Kasumi-1 (cell line): ENCODE measurements around the gene CCNI.
A peak's percentile ranks its signal among the peaks of the same experiment; 100 is the strongest.
"Not testable (repeated sequence)": the region's sequence is repeated elsewhere in the genome, so short reads cannot be mapped to it uniquely, and the experiment has no call there.

Experiments used
- DNase-seq, 2 experiments: peaks; one replicate each; lab custom pipeline; 2025; lab: John Stamatoyannopoulos, UW

CCNI gene, protein sequence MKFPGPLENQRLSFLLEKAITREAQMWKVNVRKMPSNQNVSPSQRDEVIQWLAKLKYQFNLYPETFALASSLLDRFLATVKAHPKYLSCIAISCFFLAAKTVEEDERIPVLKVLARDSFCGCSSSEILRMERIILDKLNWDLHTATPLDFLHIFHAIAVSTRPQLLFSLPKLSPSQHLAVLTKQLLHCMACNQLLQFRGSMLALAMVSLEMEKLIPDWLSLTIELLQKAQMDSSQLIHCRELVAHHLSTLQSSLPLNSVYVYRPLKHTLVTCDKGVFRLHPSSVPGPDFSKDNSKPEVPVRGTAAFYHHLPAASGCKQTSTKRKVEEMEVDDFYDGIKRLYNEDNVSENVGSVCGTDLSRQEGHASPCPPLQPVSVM

DNA sequence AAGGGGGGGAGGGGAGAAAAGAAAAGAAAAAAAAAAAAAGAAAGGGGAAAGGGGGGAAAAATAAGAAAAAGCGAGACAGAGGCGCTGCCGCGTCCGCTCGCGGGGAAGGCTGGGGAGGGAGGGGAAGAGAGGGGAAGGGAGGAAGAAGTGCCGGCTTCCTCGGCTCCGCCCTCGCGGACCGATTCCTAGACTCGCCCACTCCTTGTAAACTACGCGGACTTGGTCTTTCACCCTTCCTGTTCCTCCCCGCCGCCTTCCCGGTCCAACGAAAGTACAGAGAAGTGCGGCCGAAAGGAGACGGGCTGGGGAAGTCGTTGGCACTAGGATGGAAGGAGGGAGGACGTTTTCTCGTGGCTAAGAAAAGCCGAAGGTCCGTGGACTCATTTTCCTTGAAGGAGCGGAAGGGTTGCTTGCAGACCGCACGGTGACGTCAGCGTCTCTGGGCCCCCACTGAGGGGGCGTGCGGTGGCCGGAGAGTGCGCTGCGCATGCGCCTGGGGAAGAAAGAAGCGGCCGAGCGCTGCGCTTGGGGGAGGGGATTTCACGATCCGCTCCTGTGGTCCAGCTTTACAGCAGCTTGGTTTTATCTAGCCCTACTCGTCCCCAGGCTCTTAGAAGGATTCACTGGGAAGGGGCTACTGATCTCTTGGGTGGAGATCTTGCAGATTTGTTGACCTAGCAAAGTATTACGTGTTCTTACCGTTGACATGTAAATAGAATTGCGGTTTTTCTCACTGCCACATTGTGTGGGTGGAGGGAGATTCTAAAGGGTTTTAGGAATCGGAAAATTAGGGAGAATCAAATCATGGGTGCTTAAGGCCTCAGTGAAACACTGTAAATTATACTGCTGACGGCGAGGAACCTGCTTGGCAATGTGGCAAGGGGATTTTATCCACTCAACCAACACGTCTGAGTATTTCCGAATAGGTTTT, at the start of gene CCNI:
Gene CCNI (minus strand): TSS at position 121 of the 931 bp plus-strand sequence. CDS start 9,627 bp downstream, outside the sequence.
- peak; percentile 90 to 95 for DNase-seq

DNA sequence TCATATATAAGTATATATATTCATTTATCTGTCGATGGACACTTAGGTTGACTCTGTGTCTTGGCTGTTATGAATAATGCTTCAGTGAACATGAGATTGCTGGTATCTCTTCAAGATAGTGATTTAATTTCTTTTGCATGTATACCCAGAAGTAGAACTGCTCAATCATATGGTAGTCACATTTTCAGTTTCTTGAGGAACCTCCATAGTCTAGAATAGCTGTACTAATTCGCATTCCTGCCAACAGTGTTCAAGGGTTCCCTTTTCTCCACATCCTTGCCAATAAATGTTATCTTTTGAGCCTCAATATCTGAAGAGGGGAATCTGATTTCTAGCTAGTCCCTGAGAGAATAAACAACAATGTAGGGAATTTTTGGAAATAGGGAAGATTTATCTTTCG, 48.8 kb upstream of the CCNI start:
- DNase-seq: no peak

DNA sequence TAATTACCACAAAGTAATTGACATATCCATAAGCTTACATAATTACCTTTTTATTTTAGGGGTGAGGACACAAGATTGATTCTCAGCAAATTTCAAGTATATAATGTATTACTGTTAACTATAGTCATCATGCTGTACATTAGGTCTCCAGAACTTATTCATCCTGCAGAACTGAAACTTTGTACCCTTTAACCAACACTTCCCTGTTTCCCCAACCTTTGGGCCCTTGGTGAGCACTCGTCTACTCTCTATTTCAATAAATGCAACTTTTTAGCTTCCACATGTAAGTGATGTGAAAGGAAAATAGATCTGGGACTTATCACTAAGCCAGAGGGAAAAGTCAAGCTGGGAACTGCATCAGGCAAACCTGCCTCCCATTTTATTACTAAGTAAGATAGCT, 47.6 kb upstream of the CCNI start:
- DNase-seq: no peak

DNA sequence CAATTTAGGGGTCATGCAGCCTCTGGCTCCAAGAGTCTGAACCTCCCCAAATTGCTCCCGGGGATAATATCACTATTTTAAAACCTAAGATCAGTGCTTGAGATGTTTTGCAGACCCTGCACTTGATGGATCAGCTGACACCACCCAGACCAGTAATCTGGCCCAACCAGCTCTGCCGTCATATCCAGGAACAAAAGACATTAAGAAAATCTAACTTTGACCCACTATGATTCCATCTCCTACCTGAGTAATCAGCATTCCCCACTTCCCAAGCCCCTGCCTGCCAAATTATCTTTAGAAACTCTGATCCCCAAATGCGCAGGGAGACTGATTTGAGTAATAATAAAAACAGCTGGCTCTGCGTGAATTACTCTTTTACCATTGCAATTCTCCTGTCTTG, 46.9 kb upstream of the CCNI start:
- DNase-seq: no peak

DNA sequence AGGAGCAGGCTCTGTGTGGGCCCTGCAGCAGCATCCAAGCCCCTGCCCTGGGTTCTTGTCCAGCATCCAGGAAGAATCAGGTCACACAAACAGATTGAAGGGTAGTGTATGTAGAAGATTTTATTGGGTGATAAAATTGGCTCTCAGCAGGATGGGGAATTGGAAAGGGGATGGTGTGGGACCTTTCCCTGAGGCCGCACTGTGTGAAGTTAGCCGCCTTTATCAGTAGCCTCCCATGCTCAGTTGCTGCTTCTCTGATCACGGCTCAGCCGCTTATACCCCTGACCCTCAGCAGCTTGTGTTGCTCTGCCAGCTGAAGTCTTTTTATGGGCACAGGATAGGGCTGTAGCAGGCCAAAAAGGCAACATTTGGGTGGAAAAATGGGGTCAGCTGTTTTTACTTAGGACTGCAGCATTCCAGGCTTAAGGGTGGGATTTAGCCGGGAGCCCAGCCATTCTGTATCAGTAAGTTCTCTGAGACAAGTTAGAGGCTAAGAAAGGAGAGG, 46.0 kb upstream of the CCNI start:
- DNase-seq: no peak

DNA sequence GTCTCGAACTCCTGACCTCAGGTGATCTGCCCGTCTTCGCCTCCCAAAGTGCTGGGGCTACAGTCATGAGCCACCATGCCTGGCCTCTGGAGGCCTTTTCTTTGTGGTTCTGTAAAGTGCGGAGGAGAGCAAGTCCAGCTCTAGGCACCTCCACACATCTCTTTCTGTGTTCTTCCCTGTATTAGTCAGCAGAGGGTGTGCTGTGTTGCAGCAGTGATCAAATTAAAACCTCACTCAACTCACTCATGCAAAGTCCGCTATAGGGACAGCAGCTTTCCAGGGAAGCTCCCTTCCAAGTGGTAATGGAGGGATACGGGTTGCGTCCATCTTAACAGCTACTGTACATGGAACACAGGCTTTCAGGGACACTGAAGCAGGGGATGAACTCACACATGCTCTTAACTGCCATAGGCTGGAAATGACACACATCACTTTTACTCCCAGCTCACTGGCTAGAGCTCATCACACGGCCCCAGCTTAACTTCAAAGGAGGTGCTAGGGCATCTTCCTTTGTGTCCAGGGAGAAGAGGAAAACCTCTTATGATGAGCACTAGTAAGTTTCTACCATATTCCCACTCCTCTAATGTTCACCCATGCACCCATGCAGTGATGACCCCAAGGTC, 45.2 kb upstream of the CCNI start:
- DNase-seq: peak; percentile 3 to 27

DNA sequence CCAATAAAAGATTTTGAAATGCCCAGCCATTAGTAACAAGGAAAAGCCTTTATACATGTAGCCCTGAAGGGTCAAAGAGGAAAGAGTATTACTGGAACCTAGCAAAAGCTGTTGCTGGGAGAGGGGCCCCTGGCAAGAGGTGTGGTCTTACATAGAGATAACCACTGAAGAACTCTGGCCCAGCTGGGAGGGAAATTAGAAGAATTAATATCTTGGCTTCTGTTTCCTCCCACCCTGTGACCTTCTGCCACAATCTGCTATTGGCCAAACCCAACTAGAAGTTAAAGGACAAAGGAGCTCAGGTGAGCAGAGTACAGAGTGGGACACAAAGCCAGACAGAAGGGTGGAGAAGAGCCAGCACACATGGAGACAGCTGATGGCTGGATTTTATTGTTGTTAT, 41.9 kb upstream of the CCNI start:
- DNase-seq: no peak

DNA sequence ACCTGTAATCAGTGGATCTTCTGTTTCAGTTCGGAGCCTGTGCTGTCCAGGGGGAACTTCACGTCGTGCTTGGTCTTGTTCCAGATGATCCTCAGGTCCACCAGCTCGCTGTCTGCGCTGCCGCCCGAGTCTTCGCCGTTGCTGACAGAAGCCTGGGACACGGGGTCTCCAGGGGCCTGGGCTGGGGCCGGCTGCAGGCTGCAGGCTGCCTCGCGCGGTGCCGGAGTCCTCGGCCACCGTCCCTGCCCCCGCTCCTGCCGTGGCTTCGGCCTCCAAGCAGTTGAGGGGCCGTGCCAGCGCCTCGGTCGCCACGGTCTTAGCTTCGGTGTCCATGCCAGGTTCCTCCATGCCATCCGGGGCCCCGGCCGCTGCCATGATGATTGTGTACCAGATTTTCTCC, 37.3 kb upstream of the CCNI start:
- DNase-seq: no peak

DNA sequence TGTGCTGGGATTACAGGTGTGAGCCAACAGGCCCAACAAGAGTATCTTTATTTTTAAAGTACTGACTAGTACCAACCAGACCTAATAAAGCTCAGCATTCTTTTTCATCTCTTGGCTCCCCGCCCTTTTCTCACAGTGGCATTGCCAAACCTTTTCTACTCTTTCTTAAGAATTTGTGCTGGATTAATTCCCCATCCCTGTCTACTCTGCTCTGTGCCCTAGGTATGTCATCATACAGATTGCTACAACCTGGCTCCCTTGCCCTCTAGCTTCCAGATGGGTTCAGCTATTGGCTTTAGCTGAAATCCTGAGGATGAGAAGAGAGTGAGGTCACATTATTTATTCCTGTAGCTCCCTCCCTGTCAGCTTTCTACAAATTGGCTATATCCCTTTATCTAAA, 34.9 kb upstream of the CCNI start:
- DNase-seq: no peak

DNA sequence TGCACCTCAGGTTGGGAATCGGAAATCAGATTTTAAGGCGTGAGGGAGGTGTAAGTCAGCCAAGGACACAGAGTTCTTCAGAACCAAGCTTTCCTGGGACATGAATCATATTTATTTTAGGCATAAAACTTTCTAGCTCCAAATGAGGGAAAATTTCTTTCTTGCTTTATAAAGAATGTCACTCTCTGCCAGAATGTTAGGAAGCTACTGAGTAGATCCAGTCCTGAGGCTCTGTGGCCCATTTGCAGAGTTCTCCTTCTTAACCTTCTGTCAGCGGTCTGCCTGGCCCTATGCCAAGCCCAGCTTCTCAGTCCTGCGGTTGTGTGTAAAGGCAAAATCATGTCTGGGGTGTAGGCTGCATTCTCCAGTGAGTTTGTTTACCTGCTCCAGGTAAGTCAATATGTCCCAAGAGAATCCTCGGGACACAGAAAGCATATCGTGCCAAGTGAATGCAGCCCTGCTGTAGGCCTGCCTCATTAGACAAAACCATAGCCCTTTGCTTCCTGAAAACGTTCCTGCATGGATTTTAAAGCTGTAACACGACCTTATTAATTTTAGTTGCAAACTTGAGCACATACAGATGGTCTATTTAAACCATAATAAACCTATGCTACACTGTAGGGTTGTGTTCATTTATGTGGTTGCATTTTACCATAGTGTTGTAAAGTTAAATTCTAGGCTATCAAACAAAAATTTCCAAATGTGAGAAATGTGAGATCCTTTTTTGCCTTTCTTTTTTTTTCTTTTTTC, 29.2 kb upstream of the CCNI start:
- peak in 1 of 2 experiments; percentile 14 for DNase-seq

DNA sequence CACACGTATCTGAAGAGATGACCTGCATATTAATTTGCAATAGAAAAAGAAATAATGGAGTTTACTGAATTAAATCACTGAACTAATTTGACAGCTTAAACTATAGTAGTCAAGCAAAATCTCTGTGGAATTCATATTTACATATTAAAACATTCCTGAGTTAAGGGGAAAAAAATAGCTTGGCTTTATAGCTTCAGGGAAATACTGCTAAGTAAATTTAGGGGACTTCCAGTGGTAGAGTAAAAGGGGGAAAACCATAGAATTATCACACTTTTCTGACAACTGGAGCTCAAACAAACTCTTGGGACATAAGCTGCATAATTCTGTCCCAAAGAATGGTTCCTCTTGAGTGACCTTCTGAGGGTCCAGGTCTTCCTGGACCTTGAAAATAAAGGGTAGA, 28.6 kb upstream of the CCNI start:
- DNase-seq: no peak

DNA sequence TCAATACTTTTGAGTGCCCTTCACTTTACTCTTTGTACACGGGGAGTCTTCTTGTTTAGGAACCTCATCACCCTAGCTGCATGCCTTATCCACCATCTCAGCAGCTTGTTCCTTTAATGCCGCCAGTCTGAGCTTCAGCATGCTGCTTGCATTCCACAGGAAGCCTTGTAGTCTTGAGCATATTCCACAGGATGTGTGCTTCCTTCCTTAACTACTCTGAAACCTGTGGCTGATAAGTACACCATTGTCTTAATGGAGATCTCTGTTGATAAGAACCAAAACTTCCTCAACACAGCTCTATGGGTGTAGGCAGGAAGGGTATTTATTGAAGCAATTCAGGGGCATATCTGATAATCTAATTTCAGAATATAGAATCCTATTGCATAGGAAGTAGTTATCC, 24.4 kb upstream of the CCNI start:
- peak; percentile 89 to 91 for DNase-seq

DNA sequence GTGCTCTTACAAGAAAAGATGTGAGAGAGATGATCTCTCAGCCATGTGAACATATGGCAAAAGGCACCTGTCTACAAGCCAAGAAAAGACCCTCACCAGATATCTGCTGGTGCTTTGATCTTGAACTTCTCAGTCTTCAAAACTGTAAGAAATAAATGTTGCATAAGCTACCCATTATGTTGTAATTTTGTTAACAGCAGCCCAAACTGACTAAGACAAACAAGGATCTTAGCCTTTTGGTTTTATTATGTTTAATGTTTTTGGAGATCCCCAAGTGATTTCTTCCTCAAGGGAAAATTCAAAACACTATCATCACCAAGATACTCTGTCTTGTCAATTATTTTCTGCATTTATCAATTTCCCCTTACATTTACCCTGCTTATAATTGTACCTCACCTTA, 21.8 kb upstream of the CCNI start:
- DNase-seq: no peak

DNA sequence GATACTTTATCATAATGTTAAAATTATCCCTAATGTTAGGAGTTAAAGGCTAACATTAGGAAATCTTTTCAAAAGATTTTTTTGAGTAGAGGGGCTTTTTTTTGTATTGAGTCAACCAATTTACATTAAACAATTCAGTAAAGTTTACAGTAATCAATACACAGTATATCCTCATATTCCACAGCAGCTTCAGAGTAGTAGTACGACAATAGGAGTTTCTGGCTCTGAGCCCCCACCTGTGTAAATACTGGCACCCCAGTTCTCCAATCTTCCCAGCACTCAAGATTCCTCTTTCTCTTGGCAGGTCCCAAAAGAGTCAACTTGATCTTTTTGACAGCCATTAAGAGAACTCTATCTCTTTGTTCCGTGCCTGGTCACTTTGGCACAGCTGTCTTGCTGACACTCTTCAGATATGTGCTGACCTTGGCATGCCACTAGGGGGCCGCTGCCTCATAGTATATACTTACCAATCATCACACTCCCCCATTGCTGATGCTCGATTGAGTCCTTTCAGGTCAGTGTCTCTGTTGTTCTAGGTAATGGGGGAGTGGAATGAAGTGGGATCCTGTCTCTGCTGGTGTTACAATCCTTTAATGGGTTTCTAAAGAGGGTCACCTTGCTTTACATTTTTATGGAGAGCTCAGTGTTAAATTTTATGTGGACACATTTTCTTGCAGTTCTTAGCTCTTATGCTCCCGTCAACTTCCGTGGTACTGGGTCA, 19.5 kb upstream of the CCNI start:
- peak; percentile 84 to 87 for DNase-seq

DNA sequence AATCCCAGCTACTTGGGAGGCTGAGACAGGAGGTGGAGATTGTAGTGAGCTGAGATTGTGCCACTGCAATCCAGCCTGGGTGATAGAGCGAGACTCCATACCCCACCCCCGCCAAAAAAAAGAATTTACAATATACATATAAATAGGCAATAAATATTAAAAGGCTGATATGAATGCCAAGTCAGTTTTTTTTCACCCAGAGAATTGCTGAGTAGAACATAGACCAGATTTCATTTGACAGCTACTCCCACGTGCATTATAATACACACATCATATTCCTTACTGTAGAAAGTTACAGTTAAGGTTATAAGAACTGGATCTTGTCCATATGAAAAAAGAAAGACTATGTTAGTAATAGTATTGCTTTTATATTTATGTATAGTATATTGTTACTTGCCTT, 18.7 kb upstream of the CCNI start:
- no peak for DNase-seq

DNA sequence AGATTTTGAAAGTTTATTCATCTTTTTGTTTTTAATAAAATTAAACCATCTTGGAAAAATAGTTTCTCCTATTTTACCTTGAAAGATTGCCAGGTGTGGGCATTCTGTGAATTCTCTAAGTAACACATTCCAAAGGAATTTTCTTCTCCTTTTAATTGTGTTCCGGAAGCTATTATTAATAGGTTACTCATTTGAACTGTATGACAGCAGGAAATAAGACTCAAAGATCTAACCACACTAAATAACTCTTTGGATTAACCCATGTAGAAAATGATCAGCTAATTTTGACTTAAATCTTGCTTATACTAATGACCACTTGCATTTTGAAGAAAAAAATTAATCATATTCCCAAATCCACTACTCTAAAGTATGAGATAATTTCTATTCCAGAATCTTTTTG, 17.6 kb upstream of the CCNI start:
- no peak for DNase-seq

DNA sequence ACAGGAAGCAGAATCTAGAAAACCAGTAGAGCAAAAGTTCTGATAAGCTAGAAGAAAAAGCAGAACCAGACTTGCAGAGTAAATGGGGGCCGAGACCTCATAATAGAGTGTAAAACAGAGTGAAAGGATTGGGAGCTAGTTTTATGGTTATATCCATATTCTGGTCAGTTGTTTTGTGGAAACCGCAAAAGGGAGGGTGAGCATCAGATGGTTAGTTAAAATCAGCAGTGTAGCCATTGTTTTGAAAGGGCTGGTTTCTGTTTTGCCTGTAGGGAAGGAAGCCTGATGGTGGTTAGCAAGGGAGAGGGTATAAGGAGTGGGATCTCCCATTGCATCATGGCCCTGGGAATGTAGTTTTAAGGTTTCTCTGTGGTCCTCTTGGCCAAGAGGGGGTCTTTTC, 17.2 kb upstream of the CCNI start:
- peak; percentile 90 to 92 for DNase-seq

DNA sequence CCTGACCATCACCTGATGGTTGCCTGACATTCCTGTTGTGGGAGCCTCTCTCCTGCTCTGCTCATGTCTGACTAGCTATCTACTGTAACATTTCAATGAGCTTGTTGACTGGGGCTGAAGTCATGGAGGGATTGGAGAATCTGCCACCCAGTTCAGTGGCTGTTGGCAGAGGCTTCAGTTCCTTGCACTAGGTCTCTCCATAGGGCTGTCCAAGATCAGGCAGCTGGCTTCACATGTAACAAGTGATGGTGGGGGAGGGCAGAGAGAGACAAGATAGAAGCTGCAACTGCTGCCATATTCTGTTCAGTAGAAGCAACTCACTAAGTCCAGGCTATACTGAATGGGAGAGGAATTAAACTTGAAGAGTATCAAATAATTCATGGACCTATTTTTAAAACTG, 14.1 kb upstream of the CCNI start:
- DNase-seq: no peak

DNA sequence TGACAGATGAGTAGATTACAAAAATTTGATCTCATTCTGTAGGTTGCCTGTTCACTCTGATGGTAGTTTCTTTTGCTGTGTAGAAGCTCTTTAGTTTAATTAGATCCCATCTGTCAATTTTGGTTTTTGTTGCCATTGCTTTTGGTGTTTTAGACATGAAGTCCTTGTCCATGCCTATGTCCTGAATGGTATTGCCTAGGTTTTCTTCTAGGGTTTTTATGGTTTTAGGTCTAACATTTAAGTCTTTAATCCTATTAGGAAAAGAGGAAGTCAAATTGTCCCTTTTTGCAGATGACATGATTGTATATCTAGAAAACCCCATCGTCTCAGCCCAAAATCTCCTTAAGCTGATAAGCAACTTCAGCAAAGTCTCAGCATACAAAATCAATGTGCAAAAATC, 11.2 kb upstream of the CCNI start:
- DNase-seq: not testable (repeated sequence)

DNA sequence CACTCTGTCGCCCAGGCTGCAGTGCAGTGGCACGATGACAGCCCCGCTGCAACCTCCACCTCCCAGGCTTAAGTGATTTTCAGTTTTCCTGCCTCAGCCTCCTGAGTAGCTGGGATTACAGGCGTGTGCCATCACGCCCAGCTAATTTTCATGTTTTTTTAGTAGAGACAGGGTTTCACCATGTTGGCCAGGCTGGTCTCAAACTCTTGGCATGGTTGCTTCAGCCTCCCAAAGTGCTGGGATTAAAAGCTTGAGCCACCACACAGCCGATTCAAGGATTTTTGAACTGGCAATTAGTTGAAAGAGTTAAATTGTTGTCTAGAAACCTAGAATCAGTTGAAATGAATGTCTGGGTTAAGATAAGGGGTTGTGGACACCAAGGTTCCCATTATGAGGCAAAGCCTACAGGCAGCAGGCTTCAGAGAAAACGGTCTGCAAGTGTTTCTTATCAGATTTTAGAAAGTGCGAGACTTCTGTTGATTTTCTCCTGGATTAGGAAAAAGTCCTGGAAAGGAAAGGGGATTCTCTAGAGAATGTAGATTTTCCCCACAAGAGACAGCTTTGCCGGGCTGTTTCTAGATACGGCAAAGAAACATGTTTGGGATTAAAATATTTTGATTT, 8.3 kb upstream of the CCNI start:
- no peak for DNase-seq
